ENCODE results near the gene LANCL3. TPM values are rescaled to one million over a fixed set of nuclear protein-coding genes. Genes with fewer than 3 reads are reported as not detected.

Gene LANCL3
- total RNA-seq, 1 donor = 0.18 TPM

GRCh38 chrX:37607243-37607642 lies 35.8 kb downstream of the LANCL3 start:
- no peak overlapping the region for H3K4me3 ChIP-seq (ENCODE audit: low read depth, low read length)
- TF ChIP-seq CTCF (IDR thresholded peaks at IDR 0.05; ENCODE audit: insufficient read depth, low read length) = no peak
- DNase-seq (ENCODE audit: low read depth) = no peak

GRCh38 chrX:37608156-37608555 lies 36.7 kb downstream of the LANCL3 start:
- no peak for DNase-seq (ENCODE audit: low read depth)
- H3K4me3 ChIP-seq (ENCODE audit: low read depth, low read length) = no peak overlapping the region
- no peak for TF ChIP-seq CTCF (IDR thresholded peaks at IDR 0.05; ENCODE audit: insufficient read depth, low read length)

GRCh38 chrX:37609727-37610126 lies 38.3 kb downstream of the LANCL3 start:
- DNase-seq (ENCODE audit: low read depth) = no peak
- no peak overlapping the region for H3K4me3 ChIP-seq (ENCODE audit: low read depth, low read length)
- TF ChIP-seq CTCF (IDR thresholded peaks at IDR 0.05; ENCODE audit: insufficient read depth, low read length) = no peak

- TF ChIP-seq CTCF (IDR thresholded peaks at IDR 0.05; ENCODE audit: insufficient read depth, low read length) = no peak
- DNase-seq (ENCODE audit: low read depth) = no peak
These were observed 42.5 kb downstream of the LANCL3 start for GRCh38 chrX:37613933-37614332.

GRCh38 chrX:37627602-37628001 lies 56.1 kb downstream of the LANCL3 start:
- DNase-seq (ENCODE audit: low read depth) = no peak
- no peak overlapping the region for H3K4me3 ChIP-seq (ENCODE audit: low read depth, low read length)
- no peak for TF ChIP-seq CTCF (IDR thresholded peaks at IDR 0.05; ENCODE audit: insufficient read depth, low read length)

More at GRCh38 chrX:37613933-37614332, 42.5 kb downstream of the LANCL3 start:
- H3K4me3 ChIP-seq (ENCODE audit: low read depth, low read length) = no peak overlapping the region

- no peak overlapping the region for H3K4me3 ChIP-seq (ENCODE audit: low read depth, low read length)
- no peak for TF ChIP-seq CTCF (IDR thresholded peaks at IDR 0.05; ENCODE audit: insufficient read depth, low read length)
- no peak for DNase-seq (ENCODE audit: low read depth)
These were observed 66.6 kb downstream of the LANCL3 start for GRCh38 chrX:37638047-37638446.

- DNase-seq (ENCODE audit: low read depth) = no peak
- TF ChIP-seq CTCF (IDR thresholded peaks at IDR 0.05; ENCODE audit: insufficient read depth, low read length) = no peak
- no peak overlapping the region for H3K4me3 ChIP-seq (ENCODE audit: low read depth, low read length)
These were observed 68.7 kb downstream of the LANCL3 start for GRCh38 chrX:37640142-37640541.

Data from fibroblast of the aortic adventitia (primary cell).